NCI-H2196 treated with DMSO at 0.1 percent for 48 hours (cell line): ENCODE results near the gene DIAPH3.
A peak's percentile ranks its signal among the peaks of the same experiment; 100 is the strongest.

Experiments used
- DNase-seq: peaks from one replicate; lab custom pipeline; 2025; ENCODE audit not compliant: unreplicated experiment; lab: John Stamatoyannopoulos, UW

DIAPH3 gene

DNA sequence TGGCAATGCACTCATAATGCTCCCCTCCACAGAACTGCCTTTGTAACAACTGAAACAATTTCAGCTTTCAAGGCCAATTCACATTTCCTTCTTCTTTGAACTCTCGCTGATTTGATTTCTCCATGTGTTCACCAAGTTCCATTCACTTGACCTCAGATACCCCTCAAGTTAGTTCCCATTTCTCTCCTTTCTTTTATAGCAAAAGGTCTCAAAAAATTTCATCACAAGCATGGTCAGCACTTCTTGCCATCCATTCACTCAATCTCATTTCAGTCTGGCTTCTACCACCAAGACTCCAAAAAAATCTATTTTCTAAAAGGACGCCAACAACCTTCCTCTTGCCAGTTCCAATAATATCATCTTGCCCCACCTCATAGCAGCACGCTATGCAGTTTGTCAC, 135.7 kb downstream of the DIAPH3 start:
- DNase-seq: no peak

DNA sequence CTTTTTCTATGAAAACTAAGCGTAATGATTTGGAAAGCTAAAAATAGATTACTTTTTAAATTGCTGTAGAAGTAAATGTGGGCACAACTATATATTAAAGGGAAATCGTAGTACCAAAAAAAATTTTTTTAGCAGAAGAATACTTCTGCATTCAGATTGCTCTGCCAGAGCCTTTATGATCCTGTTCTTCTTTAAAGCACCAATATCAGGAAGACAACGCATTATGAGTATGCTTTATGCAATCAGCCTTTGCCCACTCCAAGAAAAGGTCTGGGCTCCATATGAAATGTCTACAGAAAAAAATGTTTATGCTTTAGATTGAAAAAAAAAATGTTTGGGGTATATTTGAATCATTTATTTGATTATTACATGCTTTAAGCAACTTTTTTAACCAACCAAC, 137.4 kb downstream of the DIAPH3 start:
- no peak for DNase-seq

DNA sequence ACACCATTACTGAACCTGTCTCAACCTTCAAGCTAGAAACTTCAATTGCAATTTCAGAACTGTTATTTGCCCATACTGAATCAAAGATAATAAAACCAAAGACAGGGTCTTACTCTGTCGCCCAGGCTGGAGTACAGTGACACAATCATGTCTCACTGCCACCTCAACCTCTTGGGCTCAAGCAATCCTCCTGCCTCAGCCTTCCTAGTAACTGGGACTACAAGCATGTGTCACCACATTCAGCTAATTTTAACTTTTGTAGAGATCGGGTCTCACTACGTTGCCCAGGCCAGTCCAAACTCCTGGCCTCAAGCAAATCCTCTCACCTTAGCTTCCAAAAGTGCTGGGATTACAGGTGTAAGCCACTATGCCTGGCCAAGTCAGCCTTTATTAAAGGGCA, 143.4 kb downstream of the DIAPH3 start:
- DNase-seq: no peak

DNA sequence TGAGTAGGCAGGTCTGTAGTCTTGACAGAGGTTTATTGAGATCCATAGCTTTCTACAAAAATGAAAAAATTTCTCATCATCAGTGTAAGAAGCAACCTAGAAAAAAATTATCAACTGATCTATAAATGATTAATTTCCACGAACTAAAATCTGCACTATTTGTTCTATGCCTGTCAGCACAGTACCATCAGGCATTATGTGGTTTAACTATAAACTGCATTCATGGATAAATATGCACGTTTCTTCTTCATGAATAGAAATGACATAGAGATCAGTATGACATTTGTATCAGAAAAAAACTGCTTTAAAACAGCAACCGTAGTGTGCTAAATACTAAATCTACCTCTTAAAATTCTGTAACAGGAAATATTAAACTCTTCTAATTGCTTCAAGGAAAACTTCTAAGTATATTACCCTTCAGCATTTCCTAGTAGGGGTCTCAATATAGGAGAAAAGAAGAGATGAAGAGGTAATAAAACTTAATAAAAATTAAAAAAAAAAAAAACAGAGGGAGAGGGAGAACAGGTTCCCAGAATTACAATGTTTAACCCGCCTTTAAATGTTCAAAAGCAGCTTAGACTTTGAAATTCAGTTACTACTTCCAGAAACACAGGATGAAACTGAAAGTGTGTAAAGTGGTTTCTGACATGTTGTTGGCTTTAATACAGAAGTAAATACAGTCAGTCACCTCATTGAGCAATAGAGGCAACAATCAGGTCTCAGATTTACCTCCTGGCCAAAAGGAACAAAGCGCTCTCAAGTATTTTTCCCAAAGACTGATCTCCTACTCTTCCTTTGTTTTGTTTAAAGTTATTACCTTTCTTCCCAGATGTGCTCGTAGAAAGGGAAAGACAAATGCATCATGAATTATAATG, 144.4 kb downstream of the DIAPH3 start:
- DNase-seq: no peak

DNA sequence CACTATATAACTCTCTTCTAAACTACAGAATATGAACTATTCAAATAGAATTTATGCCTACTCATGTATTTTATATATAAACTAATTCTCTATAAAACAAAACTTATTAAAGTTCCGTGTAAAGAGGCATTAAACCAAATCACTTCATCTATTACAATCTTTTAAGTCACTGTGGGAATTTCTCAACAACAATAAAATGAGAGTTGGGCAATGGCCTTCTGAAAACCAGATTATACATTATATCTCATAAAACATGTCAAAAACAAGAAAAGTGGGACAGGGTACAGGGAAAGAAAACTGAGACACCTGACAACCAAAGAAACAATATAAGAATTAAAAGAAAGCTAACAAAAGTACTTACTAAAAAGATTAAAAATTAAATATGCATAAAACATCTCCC, 145.2 kb downstream of the DIAPH3 start:
- DNase-seq: no peak

GRCh38 chr13:60016229-60016628, 147.5 kb downstream of the DIAPH3 start:
- no peak for DNase-seq

- no peak for DNase-seq
These were observed 150.6 kb downstream of the DIAPH3 start for GRCh38 chr13:60013166-60013565.

DNA sequence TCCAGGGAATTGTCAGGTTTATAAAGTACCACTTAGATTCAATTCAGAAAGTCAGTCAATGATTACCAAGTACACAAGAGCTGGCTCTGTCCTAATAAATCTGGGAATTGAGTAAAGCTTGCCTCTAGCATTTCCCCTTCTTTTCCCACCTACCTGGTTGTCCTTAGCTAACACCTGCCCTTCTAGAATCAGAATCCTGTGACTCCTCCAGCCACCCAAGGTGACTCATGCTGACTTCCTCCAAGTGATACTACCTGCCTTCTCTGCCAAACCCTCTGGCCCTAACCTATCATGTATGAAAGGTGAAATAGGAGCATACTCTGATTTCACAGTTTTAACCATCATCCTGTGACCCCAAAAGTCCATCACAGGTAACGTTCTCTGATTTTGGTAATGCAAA, 151.2 kb downstream of the DIAPH3 start:
- peak; percentile 0 for DNase-seq

DNA sequence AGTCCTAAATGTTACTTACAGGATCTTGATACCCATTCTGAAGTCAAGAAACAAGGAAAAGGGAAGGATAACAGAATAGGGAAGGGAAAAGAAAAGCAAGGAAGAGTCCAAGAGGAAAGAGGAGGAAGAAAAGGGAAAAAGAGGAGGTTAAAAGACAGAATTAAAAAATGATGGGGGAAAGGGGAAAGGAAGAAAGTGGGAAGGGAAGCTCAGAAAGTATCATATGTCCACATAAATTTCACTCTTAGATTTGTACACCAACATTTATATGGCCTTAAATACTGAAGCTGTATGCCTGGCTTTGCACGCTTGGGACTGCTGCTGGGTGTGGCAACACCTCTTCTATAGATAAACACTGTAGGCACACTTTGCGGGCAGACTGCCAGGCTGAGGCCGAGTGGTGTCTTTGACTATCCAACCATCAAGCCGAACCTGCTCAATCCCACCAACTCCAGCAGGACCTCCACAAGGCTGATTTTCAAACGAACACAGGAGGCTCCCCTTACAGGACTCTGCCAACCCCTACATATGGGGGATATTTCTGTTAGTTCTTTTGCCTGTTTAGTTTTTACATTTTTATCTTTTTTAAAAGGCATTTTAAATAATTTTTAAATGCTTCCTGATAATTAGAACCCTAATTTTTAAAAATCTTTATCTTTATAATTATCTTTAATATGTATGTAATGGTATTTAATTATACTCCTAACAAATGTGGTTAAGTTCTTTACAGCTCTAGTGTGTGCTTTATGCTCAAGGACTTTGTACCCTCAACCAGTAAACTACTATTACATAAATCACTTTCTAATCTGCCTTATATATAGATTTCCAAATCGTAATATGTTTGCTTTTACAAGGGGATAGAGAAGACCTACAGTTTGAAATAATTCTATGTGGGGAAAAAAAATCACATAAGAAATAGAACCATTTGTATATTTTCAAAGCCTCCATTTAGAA, 154.2 kb downstream of the DIAPH3 start:
- no peak for DNase-seq

DNA sequence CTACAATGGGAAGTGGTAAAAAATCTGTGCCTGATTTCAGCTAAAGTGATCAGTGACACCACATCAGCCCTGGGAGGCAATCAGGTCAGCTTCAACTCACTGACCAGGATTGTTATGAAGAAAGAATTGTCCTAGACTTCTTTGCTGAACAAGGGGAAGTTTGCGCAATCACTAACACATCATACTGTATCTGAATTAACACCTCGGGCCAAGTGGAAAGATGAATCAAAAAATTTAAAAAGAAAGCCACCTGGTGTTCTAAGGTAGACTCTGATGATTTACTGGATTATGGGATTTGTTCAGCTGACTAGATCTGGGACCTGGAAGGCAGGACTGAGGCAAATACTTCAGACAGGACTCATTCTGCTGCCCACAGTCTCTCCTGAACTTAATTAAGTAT, 161.8 kb downstream of the DIAPH3 start:
- DNase-seq: no peak

DNA sequence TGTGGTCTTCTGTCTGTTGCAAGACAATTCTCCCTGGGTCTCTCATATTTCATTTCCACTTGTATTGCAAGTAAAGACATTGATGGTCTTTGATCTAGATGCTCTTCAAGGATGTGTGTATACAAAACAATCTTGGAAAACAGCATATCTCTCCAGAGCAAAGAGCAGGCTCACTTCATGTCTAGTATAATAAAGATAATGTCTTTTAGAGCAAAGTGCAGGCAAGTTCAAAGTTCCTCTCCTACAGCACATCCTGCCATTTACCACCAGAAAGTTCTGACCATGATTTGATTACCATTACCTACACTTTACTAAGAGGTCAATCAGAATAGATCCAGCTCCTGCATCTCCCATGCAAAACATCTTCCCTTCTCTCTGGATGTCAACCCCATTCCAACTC, 162.8 kb downstream of the DIAPH3 start:
- no peak for DNase-seq

DNA sequence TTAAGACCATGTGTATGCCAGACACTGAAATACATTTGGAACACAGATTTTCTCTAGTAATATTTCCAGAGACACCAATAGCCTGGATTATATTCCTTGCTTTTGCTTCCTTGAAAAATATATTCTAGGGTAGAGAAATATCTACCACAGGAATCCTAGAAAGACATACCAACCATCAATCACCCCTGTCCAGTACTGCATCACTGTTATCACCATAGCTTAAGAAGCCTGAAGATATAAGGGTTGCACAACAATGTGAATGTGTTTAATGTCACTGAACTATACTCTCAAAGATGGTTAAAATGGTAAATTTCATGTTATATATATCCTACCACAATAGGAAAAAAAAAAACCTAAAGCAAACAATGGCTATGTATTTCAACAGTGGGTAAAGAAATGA, 163.6 kb downstream of the DIAPH3 start:
- no peak for DNase-seq

DNA sequence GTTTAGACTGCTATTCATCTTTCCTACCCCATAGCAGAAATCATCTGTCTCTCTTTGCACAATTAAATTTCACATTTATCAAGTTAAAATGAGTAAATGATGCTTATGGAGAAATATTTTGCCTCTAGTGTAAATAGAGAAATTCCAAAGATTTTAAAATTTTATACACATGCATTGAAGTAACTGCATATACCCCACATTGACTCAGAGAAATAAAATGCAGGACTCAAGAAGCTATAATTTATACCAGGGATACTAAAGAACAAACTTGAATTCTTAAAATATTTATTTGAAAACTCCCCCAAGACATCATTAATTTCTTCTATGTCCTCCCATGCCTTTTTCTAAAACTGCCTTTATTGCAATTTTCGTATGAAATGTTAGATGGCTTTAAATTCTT, 165.8 kb downstream of the DIAPH3 start:
- no peak for DNase-seq

DNA sequence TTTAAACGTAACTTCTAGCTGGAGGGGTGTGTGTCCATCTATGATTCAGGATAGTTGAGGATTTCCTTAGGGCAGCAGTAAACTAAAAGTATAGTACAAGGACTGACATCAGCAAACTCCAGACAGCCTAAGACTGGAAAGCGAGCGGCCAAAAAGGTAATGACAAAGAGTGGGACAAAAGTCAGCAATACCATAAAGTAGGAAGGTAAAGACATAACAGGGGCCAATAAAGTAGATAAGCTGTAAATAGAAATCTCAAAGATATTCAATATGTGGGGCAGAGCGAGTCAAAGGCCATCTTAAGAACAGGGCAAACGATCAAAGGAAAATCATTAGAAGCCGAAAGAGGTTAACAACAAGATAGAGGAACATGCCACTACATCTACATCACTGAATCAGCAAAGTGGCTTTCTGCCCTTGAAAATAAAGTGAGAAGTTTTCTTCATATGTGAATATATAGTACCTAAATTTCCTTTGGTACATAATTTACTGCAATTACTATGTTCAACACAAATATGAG, 167.2 kb downstream of the DIAPH3 start:
- DNase-seq: no peak

GRCh38 chr13:59991395-59991794, 172.3 kb downstream of the DIAPH3 start:
- DNase-seq: no peak

DNA sequence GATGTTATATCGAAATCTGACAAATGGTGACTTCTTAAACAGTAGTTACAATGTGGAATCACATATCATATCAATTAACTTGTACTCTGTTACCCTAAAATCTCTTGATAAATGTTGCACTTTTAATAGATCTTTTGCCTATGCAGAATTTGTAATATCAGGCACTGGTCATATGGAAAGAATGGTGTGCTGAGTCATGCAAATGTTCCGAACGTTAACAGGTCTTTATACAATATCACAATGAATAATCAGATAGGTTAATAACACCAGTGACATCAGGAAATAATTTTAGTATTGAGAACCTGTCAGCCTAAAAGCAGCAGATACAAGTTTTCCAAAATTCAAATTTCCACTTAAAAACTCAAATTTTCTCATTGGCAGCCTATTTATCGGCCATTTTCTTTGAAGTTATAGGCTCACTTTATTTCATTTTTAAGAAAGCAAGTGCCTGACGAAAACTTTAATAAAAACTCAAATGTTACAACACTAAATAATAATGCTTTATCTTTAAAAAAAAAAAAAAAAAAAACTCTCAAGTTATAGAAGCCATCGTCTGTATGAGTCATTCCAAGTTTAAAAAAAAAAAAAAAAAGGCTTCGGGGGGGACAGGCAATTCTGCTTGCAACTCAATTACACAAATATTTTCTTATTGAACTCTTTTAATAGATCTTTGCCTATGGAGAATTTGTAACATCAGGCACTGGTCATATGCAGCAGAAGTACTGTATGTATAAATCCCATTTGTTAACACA, 180.9 kb downstream of the DIAPH3 start:
- no peak for DNase-seq

DNA sequence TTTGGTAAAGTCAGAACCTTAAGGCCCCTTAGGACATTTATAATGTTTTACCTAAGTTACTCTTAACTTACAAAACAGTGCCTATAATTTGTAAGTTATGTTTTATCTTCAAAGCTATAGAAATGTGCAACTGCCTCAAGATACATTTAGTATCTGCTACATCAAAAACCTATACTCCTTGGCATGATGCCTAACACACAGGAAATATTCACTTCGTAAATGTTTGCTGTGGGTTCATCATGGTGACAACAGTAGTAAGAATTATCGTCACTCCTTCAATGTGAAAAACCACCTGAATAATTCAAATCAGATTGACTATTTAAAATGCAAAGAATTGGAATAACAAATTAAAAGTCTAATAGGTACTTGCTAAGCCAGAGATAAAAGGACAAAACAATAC, 184.1 kb downstream of the DIAPH3 start:
- DNase-seq: no peak

GRCh38 chr13:59978862-59979261, 184.9 kb downstream of the DIAPH3 start:
- no peak for DNase-seq

DNA sequence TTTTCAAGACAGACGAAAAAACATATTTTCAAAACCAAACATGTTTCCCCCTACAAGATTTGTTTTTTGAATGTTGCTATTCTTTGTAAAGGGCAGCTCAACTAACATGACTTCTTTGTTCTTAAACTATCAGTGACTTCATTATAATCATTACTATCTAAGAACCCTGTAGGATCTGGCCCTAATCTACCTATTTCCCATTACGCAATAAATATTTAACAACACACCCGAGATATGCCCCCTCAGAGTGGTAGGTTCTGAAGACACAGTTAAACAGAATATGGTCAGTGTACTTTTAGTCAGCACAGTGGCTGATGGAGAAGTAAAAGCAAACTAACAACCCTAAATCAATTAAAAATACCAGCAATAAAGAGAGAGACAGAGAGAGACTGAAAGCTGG, 186.9 kb downstream of the DIAPH3 start:
- no peak for DNase-seq

GRCh38 chr13:59975807-59976435, 187.8 kb downstream of the DIAPH3 start:
- no peak for DNase-seq

- DNase-seq: no peak
These were observed 192.9 kb downstream of the DIAPH3 start for GRCh38 chr13:59970847-59971246.
